Measurements from ENCODE around the gene CAB39L. TPM values are rescaled to one million over a fixed set of nuclear protein-coding genes. Genes with fewer than 3 reads are reported as not detected.
"Not testable (repeated sequence)": the region's sequence is repeated elsewhere in the genome, so short reads cannot be mapped to it uniquely, and the experiment has no call there.

CAB39L gene
- total and polyA plus RNA-seq, 9 of the 15 experiments (the other 6 are each of a cell fraction or from before 2014, with no cell fraction given): 1.1 to 4.2 (median 2.6) TPM

- 66% methylated on average over 2 of the region's 3 CpGs for WGBS (ENCODE audit: insufficient coverage, low coverage, missing lambda C conversion rate)
- H3K9ac ChIP-seq (ENCODE audit: insufficient read depth in 1 of 2, low read depth in 2 of 2, low read length in 2 of 2); H3K4me2 ChIP-seq (ENCODE audit: insufficient read depth, low read length); H3K4me3 ChIP-seq; BruUV-seq (replicated peaks); intact Hi-C loops (cut with micrococcal nuclease); ATAC-seq; DNase-seq (ENCODE audit: extremely low read depth in 1 of 4, low spot score in 3 of 4); H3K27me3 ChIP-seq (ENCODE audit: control insufficient read depth in 2 of 2, insufficient read depth in 2 of 2, low read length in 2 of 2); H3K4me1 ChIP-seq (replicated peaks in 1 of 2; ENCODE audit: control insufficient read depth in 2 of 2, insufficient read depth in 2 of 2, low read length in 2 of 2); CTCF ChIA-PET (ENCODE audit: low intra/inter-chr PET ratio); POLR2A ChIA-PET; H3K9me3 ChIP-seq (replicated peaks; ENCODE audit: control insufficient read depth, insufficient read depth, low read depth, low read length); H3K9me1 ChIP-seq (ENCODE audit: control insufficient read depth, insufficient read depth, low read length); H3K36me3 ChIP-seq (ENCODE audit: control insufficient read depth, insufficient read depth, low read length); FAIRE-seq; H4K20me1 ChIP-seq (replicated peaks; ENCODE audit: control insufficient read depth, insufficient read depth, low read length); H3K79me2 ChIP-seq (ENCODE audit: control insufficient read depth, insufficient read depth, low read length); in situ Hi-C loops (cut with MboI); H2AFZ ChIP-seq (ENCODE audit: low read depth, low read length); H3K27ac ChIP-seq (ENCODE audit: extremely low read depth, low read depth, low read length): not testable (repeated sequence)
Measured at GRCh38 chr13:49327145-49327544, 116.7 kb downstream of the CAB39L start.

- Histone ChIP-seq H4K20me1 (replicated peaks; ENCODE audit: control insufficient read depth, insufficient read depth, low read length) (no peaks in the 10 kb centered on the region), H3K4me1 (replicated peaks in 1 of 2; ENCODE audit: control insufficient read depth in 2 of 2, insufficient read depth in 2 of 2, low read length in 2 of 2) (peaks cover 0 to 5% of the 10 kb centered on the region in 2 experiments; a peak in 3 of 5 replicates), H3K27me3 (ENCODE audit: control insufficient read depth in 2 of 2, insufficient read depth in 2 of 2, low read length in 2 of 2) (no peaks in the 10 kb centered on the region), H3K4me3 (no peak overlapping the region), H3K9ac (ENCODE audit: insufficient read depth in 1 of 2, low read depth in 2 of 2, low read length in 2 of 2) (no peak overlapping the region), H3K79me2 (ENCODE audit: control insufficient read depth, insufficient read depth, low read length) (no peaks in the 10 kb centered on the region), H3K27ac (ENCODE audit: extremely low read depth, low read depth, low read length) (no peak overlapping the region), H3K9me1 (ENCODE audit: control insufficient read depth, insufficient read depth, low read length) (no peaks in the 10 kb centered on the region), H3K9me3 (replicated peaks; ENCODE audit: control insufficient read depth, insufficient read depth, low read depth, low read length) (no peaks in the 10 kb centered on the region), H3K4me2 (ENCODE audit: insufficient read depth, low read length) (no peak overlapping the region), H2AFZ (ENCODE audit: low read depth, low read length) (peak overlapping the region; percentile 5; the same call in 1 of the 2 replicates), H3K36me3 (ENCODE audit: control insufficient read depth, insufficient read depth, low read length) (no peaks in the 10 kb centered on the region)
- no peak for FAIRE-seq
- ChIA-PET CTCF (ENCODE audit: low intra/inter-chr PET ratio) (interaction anchor here (0.6 kb wide), 1 partner anchor 34 kb away, joined by 3 read pairs; no protein-coding TSS in a partner anchor), POLR2A (interaction anchor here (0.8 kb wide), 1 partner anchor 408 kb away, joined by 3 read pairs; no protein-coding TSS in a partner anchor)
- DNase-seq (ENCODE audit: extremely low read depth in 1 of 4, low spot score in 3 of 4): no peak
- intact Hi-C loops (cut with micrococcal nuclease): no loop called here
- in situ Hi-C loops (cut with MboI): no loop called here
- ATAC-seq: no peak
- BruUV-seq (replicated peaks): no TSS peak
- 67% methylated on average over 6 of the region's 7 CpGs for WGBS (ENCODE audit: insufficient coverage, low coverage, missing lambda C conversion rate)
- TF ChIP-seq IFI16 (CRISPR knock-in tag; IDR thresholded peaks at IDR 0.05) (no peak), CCAR2 (IDR thresholded peaks at IDR 0.05; ENCODE audit: low read depth, low read length) (no peak), RB1 (IDR thresholded peaks at IDR 0.05; ENCODE audit: low read depth) (no peak), SMC3 (conservative IDR thresholded peaks at IDR 0.05; ENCODE audit: insufficient read depth, low read depth, low read length) (no peak), ARID1B (IDR thresholded peaks at IDR 0.05) (no peak), AFF4 (CRISPR knock-in tag; IDR thresholded peaks at IDR 0.05) (no peak), NELFE (IDR thresholded peaks at IDR 0.05; ENCODE audit: insufficient read depth, insufficient read length) (no peak), KDM4B (IDR thresholded peaks at IDR 0.05; ENCODE audit: borderline replicate concordance in 2 of 2, low read depth in 1 of 2) (no peak), FOXJ3 (CRISPR knock-in tag; IDR thresholded peaks at IDR 0.05) (no peak), EP300 (IDR thresholded peaks at IDR 0.05; ENCODE audit: low read length) (no peak), ETS2 (tag; IDR thresholded peaks at IDR 0.05; ENCODE audit: borderline replicate concordance, poor library complexity, severe bottlenecking) (no peak), HDGF (IDR thresholded peaks at IDR 0.05) (no peak)
Measured at GRCh38 chr13:49326222-49326917, 117.5 kb downstream of the CAB39L start.

All from K562 (cell line).